ENCODE measurements around the gene MCL1. TPM values are rescaled to one million over a fixed set of nuclear protein-coding genes. Genes with fewer than 3 reads are reported as not detected.
A peak's percentile ranks its signal among the peaks of the same experiment; 100 is the strongest.

MCL1 gene
- total RNA-seq, 1 donor from 2014 or later, result 255 TPM

DNA sequence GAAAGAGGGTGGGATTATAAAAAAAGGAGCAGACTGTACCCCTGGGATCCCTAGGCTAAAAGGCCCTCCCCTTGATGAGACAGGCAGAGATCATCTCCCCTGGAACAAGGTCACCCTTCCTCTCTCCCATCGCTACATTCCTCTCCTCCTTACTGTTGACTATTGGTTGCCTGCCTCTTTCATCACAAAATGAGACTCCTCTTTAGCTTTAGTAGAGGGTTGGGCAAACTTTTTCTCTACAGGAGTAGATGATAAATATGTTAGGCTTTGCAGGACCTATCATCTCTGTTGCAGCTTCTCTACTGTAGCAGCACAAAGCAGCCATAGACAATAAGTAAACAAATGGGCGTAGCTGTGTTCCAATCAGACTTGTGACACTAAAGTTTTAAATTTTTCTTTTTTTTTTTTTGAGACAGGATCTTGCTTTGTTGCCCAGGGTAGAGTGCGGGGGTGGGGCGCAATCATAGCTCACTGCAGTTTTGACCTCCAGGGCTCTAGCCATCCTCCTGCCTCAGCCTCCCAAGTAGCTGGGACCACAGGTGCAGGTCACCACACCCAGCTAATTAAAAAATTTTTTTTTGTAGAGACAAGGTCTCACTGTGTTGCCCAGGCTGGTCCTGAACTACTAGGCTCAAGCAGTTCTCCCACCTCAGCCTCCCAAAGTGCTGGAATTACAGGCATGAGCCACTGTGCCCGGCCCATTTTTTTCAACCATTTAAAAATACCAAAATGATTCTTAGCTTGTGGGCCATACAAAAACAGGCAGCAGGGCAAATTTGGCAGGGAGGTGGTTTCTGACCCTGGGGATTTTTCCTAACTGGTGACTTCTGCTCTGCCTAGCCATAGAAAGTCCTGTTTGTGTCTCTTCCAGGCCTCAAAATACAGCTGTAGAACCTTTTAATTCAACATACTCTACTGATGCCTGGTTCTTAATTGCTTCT, 15.1 kb downstream of the MCL1 start:
- DNase-seq (ENCODE audit: low spot score), result no peak
- H3K27me3 Mint-ChIP-seq (ENCODE audit: low read depth), result no peaks in the 10 kb centered on the region
- TF ChIP-seq, protein P1, sequence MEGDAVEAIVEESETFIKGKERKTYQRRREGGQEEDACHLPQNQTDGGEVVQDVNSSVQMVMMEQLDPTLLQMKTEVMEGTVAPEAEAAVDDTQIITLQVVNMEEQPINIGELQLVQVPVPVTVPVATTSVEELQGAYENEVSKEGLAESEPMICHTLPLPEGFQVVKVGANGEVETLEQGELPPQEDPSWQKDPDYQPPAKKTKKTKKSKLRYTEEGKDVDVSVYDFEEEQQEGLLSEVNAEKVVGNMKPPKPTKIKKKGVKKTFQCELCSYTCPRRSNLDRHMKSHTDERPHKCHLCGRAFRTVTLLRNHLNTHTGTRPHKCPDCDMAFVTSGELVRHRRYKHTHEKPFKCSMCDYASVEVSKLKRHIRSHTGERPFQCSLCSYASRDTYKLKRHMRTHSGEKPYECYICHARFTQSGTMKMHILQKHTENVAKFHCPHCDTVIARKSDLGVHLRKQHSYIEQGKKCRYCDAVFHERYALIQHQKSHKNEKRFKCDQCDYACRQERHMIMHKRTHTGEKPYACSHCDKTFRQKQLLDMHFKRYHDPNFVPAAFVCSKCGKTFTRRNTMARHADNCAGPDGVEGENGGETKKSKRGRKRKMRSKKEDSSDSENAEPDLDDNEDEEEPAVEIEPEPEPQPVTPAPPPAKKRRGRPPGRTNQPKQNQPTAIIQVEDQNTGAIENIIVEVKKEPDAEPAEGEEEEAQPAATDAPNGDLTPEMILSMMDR (IDR thresholded peaks at IDR 0.05), result no peak
- peaks cover 90% of the 10 kb centered on the region for H3K4me1 Mint-ChIP-seq (ENCODE audit: low read depth)
- H3K9me3 Mint-ChIP-seq (ENCODE audit: low read depth), result no peaks in the 10 kb centered on the region
- H3K36me3 Mint-ChIP-seq (ENCODE audit: low read depth), result no peaks in the 10 kb centered on the region
- peak overlapping the region; percentile 100 for H3K27ac Mint-ChIP-seq (ENCODE audit: unreplicated experiment)
- peak overlapping the region; percentile 23 for H3K4me3 Mint-ChIP-seq (ENCODE audit: unreplicated experiment)

DNA sequence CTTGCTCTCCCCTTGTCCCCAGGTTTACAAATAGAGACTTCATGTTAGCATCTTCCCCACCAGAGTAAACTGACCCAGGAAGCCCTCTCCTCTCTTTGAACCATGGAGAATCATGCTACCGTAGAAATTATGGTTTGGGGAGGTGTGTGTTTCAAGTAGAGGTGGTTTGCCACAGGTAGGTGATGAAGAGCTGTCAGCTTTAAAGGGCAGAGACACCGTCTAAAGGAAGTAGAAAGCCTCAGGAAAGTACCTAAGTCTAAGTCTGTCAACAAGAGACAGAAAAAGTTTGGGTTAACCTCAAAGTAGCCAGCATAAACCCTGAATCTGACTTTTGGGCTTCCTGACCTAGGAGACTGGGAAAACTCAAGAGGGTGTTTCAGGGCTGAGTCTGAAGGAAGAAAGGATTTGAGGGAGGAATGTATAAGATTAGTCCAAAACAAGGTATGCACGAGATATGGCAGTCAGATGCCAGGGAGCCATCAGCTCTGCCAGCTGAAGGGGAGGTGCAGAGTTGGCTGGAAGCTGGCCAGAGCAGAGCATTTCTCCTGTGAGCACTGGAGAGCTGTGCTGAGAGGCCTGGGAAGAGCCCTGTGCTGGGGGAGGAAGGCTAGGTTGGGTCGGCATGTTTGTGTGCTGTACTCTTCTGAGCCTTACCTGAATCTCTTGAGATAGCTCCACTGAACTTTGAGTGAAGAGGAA, 15.9 kb downstream of the MCL1 start:
- TF ChIP-seq, protein P1 (IDR thresholded peaks at IDR 0.05), result no peak
- Mint-ChIP-seq H3K4me1 (ENCODE audit: low read depth) (peaks cover 84% of the 10 kb centered on the region), H3K27me3 (ENCODE audit: low read depth) (no peaks in the 10 kb centered on the region), H3K36me3 (ENCODE audit: low read depth) (no peaks in the 10 kb centered on the region), H3K9me3 (ENCODE audit: low read depth) (no peaks in the 10 kb centered on the region), H3K4me3 (ENCODE audit: unreplicated experiment) (no peak overlapping the region), H3K27ac (ENCODE audit: unreplicated experiment) (peak overlapping the region; percentile 100)
- DNase-seq (ENCODE audit: low spot score), result no peak

DNA sequence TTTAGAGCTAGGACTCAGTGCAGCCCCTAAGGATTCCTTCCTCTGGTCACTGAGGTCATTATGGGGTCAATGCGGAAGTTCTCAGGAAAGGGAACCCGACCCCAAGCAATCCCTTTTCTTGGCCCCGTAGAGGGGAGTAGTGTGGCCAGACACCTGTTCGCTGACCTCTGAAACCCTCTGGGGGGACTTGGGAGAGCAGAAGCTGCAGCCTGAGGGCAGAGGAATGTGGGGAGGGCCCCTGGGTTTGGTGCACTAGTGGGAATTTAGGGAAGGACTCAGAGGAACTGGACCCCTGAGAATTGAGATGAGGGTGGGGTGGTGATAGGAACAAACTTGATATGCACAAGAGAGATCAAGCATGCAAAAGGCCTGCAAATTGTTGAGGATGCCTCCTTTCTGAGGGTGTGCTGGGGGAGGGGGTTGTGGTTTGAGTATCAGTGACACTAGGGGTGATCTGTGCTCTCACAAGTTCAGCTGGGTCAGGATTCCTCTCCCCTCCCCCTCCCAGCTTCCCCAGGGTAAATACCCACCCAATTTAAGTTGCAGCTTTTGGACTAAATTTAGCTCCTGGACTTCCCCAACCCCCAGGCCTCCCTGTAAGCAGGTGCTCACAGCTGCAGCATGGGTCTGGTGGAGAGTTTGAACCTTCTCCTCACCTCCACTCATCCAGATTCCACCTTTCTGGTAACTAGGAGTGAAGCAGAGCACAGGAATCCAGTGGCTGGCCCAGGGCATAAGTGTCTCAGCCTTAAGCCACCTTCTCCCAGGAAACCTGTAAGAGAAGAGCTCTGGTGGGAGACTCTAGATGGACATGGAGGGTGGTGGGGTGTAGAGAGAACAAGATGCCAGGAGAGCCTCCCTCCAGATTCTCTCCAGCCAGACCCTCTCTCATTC, 16.7 kb downstream of the MCL1 start:
- Mint-ChIP-seq H3K4me1 (ENCODE audit: low read depth) (peaks cover 76% of the 10 kb centered on the region), H3K9me3 (ENCODE audit: low read depth) (no peaks in the 10 kb centered on the region), H3K27ac (ENCODE audit: unreplicated experiment) (peak overlapping the region; percentile 100), H3K27me3 (ENCODE audit: low read depth) (no peaks in the 10 kb centered on the region), H3K4me3 (ENCODE audit: unreplicated experiment) (peak overlapping the region; percentile 89), H3K36me3 (ENCODE audit: low read depth) (no peaks in the 10 kb centered on the region)
- DNase-seq (ENCODE audit: low spot score), result no peak
- TF ChIP-seq, protein P1 (IDR thresholded peaks at IDR 0.05), result no peak

DNA sequence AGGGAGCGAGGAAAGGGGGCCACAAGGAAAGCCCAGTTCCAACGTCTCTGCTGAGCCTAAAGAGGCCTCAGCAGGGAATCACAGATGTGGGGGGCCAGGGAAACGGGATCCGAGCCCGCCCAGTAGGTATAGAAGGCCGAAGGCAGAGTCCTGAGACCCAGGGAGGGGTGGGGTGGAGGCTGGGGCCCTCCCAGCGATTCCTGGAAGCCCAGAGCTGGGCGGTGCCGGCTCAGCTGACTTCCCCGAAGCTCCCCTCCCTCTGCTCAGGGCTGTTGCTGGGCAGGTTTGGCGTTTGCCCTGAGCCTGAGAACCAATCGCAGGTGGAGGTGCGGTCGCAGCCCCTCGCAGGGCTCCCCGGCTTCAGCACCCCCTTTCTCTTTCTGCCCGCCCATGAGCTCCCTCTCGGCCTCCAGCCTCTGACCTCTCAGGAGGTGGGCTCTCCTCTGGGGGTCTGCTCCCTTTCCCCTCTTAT, 17.4 kb downstream of the MCL1 start:
- H3K27me3 Mint-ChIP-seq (ENCODE audit: low read depth), result no peaks in the 10 kb centered on the region
- no peaks in the 10 kb centered on the region for H3K9me3 Mint-ChIP-seq (ENCODE audit: low read depth)
- H3K4me3 Mint-ChIP-seq (ENCODE audit: unreplicated experiment), result peak overlapping the region; percentile 89
- no peaks in the 10 kb centered on the region for H3K36me3 Mint-ChIP-seq (ENCODE audit: low read depth)
- TF ChIP-seq, protein P1 (IDR thresholded peaks at IDR 0.05), result no peak
- peaks cover 69% of the 10 kb centered on the region for H3K4me1 Mint-ChIP-seq (ENCODE audit: low read depth)
- DNase-seq (ENCODE audit: low spot score), result peak; percentile 97
- peak overlapping the region; percentile 100 for H3K27ac Mint-ChIP-seq (ENCODE audit: unreplicated experiment)

Measured in chondrocyte (in vitro differentiated cells).